Measurements from ENCODE around the gene LARP1.

DNA sequence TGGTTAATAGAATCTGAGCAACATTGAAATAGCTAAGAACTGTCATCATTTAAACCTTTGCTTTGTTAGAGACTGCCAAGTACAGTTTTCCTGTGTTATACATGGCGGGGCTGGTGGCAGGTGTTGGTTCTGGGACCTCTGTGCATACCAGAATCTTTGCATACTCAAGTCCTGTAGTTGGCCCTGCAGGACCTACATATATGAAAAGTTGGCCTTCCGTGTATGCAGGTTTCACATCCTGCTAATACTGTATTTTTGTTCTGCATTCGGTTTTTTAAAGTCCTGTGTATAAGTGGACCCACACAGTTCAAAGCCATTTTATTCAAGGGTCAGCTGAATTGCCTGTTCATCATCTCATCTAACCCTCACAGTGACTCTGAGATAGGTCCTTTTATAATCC, 36.4 kb downstream of the LARP1 start:
- TF ChIP-seq ZNF384 (IDR thresholded peaks at IDR 0.05; ENCODE audit: borderline replicate concordance, low read depth, low read length) (no peak), NBN (IDR thresholded peaks at IDR 0.05) (no peak)

Data from GM12878 (cell line).